Omental fat pad (tissue), 4 donors: ENCODE data around the gene PGD. TPM values are rescaled to one million over a fixed set of nuclear protein-coding genes. Genes with fewer than 3 reads are reported as not detected.
A peak's percentile ranks its signal among the peaks of the same experiment; 100 is the strongest.

Experiments
- ATAC-seq: fragments of 150-250 bp; one replicate; pipeline ENCODE4 v1.9.1; 2016; ENCODE audit warnings: mild to moderate bottlenecking, moderate library complexity; ENCODE audit not compliant: low FRiP score
- DNase-seq: peaks from one replicate; pipeline ENCODE4 v3.0.0-alpha.2; 2019; ENCODE audit warnings: low spot score
- CTCF ChIP-seq, 3 donors: fragments of 450-650 bp; IDR thresholded peaks; one replicate each; pipeline ENCODE4 v1.5.1; 2016 to 2017; ENCODE audit warnings: antibody characterized with exemption in 3 of 3, mild to moderate bottlenecking in 3 of 3, moderate library complexity in 2 of 3
- total RNA-seq, 4 donors: library from RNA; depleted of rRNA; stranded (reverse); fragments of >200 nt; gene quantifications; one replicate each; pipeline ENCODE4 v1.1.0, GENCODE V29; 2016

The PGD gene
- total RNA-seq, 4 donors from 2014 or later = 139 to 432 (median 290) TPM

- DNase-seq (no peak), ATAC-seq (no peak)
- TF ChIP-seq CTCF (IDR thresholded peaks at IDR 0.05) = no peak
These were observed 24.4 kb upstream of the PGD start for GRCh38 chr1:10374442-10374860.

DNA sequence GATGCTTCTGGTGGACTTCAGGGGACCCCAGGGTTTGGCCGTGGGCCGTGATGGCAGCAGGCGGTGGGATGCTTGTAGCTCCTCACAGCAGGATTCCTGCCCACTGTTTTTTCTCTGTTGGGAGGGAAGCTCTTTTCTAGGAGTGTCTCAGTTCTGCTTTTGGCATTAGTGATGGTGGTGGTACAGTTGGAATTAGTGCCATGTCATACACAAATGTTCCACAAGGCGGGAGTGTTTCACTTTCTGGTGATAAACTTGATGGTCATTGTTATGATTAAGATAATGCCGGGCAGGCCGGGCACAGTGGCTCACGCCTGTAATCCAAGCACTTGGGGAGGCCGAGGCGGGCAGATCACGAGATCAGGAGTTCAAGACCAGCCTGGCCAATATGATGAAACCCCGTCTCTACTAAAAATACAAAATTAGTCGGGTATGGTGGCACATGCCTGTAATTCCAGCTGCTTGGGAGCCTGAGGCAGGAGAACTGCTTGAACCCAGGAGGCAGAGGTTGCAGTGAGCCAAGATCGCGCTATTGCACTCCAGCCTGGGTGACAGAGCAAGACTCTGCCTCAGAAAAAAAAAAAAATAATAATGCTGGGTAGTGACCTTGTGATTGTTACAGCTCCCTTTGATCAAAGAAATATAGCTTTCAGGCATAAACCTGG, 21.4 kb upstream of the PGD start:
- DNase-seq (peak; percentile 71), ATAC-seq (peak; percentile 68)
- TF ChIP-seq CTCF (IDR thresholded peaks at IDR 0.05) = peak in 1 of 3 donors; percentile 75

GRCh38 chr1:10378081-10378841, 20.6 kb upstream of the PGD start:
- TF ChIP-seq CTCF (IDR thresholded peaks at IDR 0.05) = no peak
- DNase-seq (no peak), ATAC-seq (no peak)

GRCh38 chr1:10379101-10379620, 19.7 kb upstream of the PGD start:
- no peak for ATAC-seq
- no peak for TF ChIP-seq CTCF (IDR thresholded peaks at IDR 0.05)
- no peak for DNase-seq

DNA sequence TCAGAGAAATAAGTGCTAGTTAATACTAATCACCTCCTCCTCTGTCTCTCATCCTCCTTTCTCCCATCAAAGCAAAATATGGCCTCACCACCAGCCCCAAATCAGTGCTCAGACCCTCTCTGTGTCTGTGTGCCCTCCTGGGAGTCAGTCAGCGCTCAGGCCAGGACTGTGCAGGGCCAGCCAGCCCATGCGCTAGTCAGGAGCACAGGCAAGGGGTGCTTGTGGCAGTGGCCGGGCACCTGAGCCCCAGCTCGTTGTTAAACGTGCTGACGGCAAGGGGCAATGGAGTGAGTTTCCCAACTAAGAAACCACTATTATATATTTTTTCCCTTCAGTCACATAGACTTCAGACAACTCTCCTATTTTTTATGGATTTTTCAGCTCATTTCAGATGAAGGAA, 19.2 kb upstream of the PGD start:
- ATAC-seq = no peak
- DNase-seq = no peak

GRCh38 chr1:10380594-10381275, 18.1 kb upstream of the PGD start:
- no peak for TF ChIP-seq CTCF (IDR thresholded peaks at IDR 0.05)
- ATAC-seq (no peak), DNase-seq (no peak)

More for the DNA sequence above, 19.2 kb upstream of the PGD start:
- no peak for TF ChIP-seq CTCF (IDR thresholded peaks at IDR 0.05)
